H1 (cell line): ENCODE measurements around the gene SLC8A1. TPM values are rescaled to one million over a fixed set of nuclear protein-coding genes. Genes with fewer than 3 reads are reported as not detected.

Source experiments
- CTCF ChIA-PET: fragments of 300-600 bp; sonication (Branson Sonifier 250); formaldehyde crosslinking; loops from one replicate; lab custom pipeline; 2021; ENCODE audit not compliant: partially characterized antibody; lab: Charles Lee
- POLR2A ChIA-PET: fragments of 300-600 bp; sonication (Branson Sonifier 250); formaldehyde crosslinking; loops from one replicate; lab custom pipeline; 2021; ENCODE audit warnings: inconsistent platforms; ENCODE audit not compliant: partially characterized antibody; lab: Charles Lee
- DNase-seq, 2 experiments: peaks; one replicate each; pipeline versions ENCODE4 v3.0.0 to v3.0.0-alpha.2; 2010 to 2022; ENCODE audit warnings: low spot score in 2 of 2, low read depth in 1 of 2, mixed read lengths in 1 of 2
- FAIRE-seq: peaks from 2 replicates; lab custom pipeline; 2011; peaks lifted over from hg19 to GRCh38; lab: Jason Lieb, UNC
- H2AFZ ChIP-seq: 2 replicates; pipeline ENCODE4 v1.8.1; 2012; ENCODE audit warnings: low read length, inconsistent platforms
- H2AK5ac ChIP-seq: 2 replicates; pipeline ENCODE4 v1.6.1; 2013; ENCODE audit warnings: low read depth, low read length
- H2BK120ac ChIP-seq: replicated peaks from 2 replicates; pipeline ENCODE3; 2013; ENCODE audit warnings: low read depth, low read length, inconsistent platforms
- H2BK12ac ChIP-seq: 2 replicates; pipeline ENCODE4 v1.6.1; 2013; ENCODE audit warnings: low read depth, low read length
- H2BK15ac ChIP-seq: 2 replicates; pipeline ENCODE4 v1.6.1; 2013; ENCODE audit warnings: low read length
- H2BK20ac ChIP-seq: 2 replicates; pipeline ENCODE4 v1.6.1; 2013; ENCODE audit warnings: low read length
- H2BK5ac ChIP-seq: 2 replicates; pipeline ENCODE4 v1.6.1; 2013; ENCODE audit warnings: low read depth, low read length
- H3K14ac ChIP-seq: 2 replicates; pipeline ENCODE4 v1.6.1; 2013; ENCODE audit warnings: inconsistent platforms; ENCODE audit not compliant: insufficient read length
- H3K18ac ChIP-seq: 2 replicates; pipeline ENCODE4 v1.6.1; 2013; ENCODE audit warnings: low read length; ENCODE audit errors: extremely low read depth
- H3K23ac ChIP-seq: 2 replicates; pipeline ENCODE4 v1.6.1; 2013; ENCODE audit warnings: inconsistent platforms; ENCODE audit not compliant: insufficient read length
- H3K23me2 ChIP-seq: 2 replicates; pipeline ENCODE4 v1.6.1; 2013; ENCODE audit warnings: low read depth, low read length
- H3K27ac ChIP-seq: 2 replicates; pipeline ENCODE4 v1.6.1; 2011; ENCODE audit warnings: low read depth, low read length, inconsistent platforms
- H3K27me3 ChIP-seq, 4 experiments: replicated peaks in 1 of 4; 1 replicate in 1 of 4; 2 replicates in 3 of 4; pipeline versions ENCODE4 v1.6.1 to v1.8.1; 2011 to 2013; ENCODE audit warnings: low read length in 3 of 4, mild to moderate bottlenecking in 3 of 4, inconsistent platforms in 2 of 4, mixed read lengths in 2 of 4, moderate library complexity in 1 of 4; ENCODE audit not compliant: control insufficient read depth in 3 of 4, insufficient read depth in 3 of 4; ENCODE audit errors: extremely low read depth in 1 of 4
- H3K36me3 ChIP-seq, 4 experiments: 2 replicates each; pipeline versions ENCODE4 v1.6.1 to v1.8.1; 2011 to 2013; ENCODE audit warnings: mild to moderate bottlenecking in 4 of 4, low read length in 3 of 4, moderate library complexity in 2 of 4, control low read depth in 1 of 4, inconsistent platforms in 1 of 4; ENCODE audit not compliant: insufficient read depth in 4 of 4, control insufficient read depth in 2 of 4
- H3K4ac ChIP-seq: replicated peaks from 2 replicates; pipeline ENCODE3; 2013; ENCODE audit warnings: low read length, low read depth, mixed read lengths, inconsistent platforms; ENCODE audit not compliant: insufficient read length
- H3K4me1 ChIP-seq, 4 experiments: replicated peaks in 1 of 4; 1 replicate in 1 of 4; 2 replicates in 3 of 4; pipeline versions ENCODE4 v1.6.1 to v1.8.1; 2011 to 2013; ENCODE audit warnings: low read length in 3 of 4, inconsistent platforms in 2 of 4, mixed read lengths in 1 of 4; ENCODE audit not compliant: insufficient read depth in 4 of 4, control insufficient read depth in 3 of 4
- H3K4me2 ChIP-seq, 2 experiments: 2 replicates each; pipeline versions ENCODE4 v1.6.1 to v1.8.1; 2011 to 2013; ENCODE audit warnings: low read depth in 2 of 2, low read length in 2 of 2, control low read depth in 1 of 2, inconsistent platforms in 1 of 2, mild to moderate bottlenecking in 1 of 2; ENCODE audit not compliant: insufficient read depth in 1 of 2
- H3K4me3 ChIP-seq, 4 experiments: fragments of 200-600, 300-600 bp in 1 of 4; sonication (generic), shearing (Covaris generic), sonication (Bioruptor Twin) in 1 of 4; 2 replicates each; pipeline versions ENCODE4 v1.5.1 to v1.8.1; 2011 to 2016; ENCODE audit warnings: low read length in 4 of 4, low read depth in 3 of 4, control low read depth in 2 of 4, inconsistent platforms in 2 of 4, mild to moderate bottlenecking in 2 of 4, mixed read lengths in 1 of 4, moderate library complexity in 1 of 4; ENCODE audit not compliant: insufficient read depth in 2 of 4; ENCODE audit errors: extremely low read depth in 1 of 4
- H3K56ac ChIP-seq: replicated peaks from 2 replicates; pipeline ENCODE3; 2013; ENCODE audit warnings: low read depth, mild to moderate bottlenecking, mixed read lengths, low read length, inconsistent platforms; ENCODE audit not compliant: insufficient read length
- H3K79me1 ChIP-seq: 2 replicates; pipeline ENCODE4 v1.6.1; 2013; ENCODE audit warnings: low read depth, low read length, control low read depth
- H3K79me2 ChIP-seq, 2 experiments: 2 replicates each; pipeline versions ENCODE4 v1.6.1 to v1.8.1; 2012 to 2013; ENCODE audit warnings: low read length in 2 of 2, mild to moderate bottlenecking in 2 of 2, inconsistent platforms in 1 of 2; ENCODE audit not compliant: insufficient read depth in 2 of 2, control insufficient read depth in 1 of 2
- H3K9ac ChIP-seq, 4 experiments: replicated peaks in 1 of 4; 1 replicate in 1 of 4; 2 replicates in 3 of 4; pipeline versions ENCODE4 v1.6.1 to v1.8.1; 2011 to 2013; ENCODE audit warnings: low read depth in 3 of 4, low read length in 3 of 4, control low read depth in 2 of 4, mild to moderate bottlenecking in 2 of 4, moderate library complexity in 2 of 4, inconsistent platforms in 1 of 4; ENCODE audit errors: extremely low read depth in 1 of 4
- H3K9me3 ChIP-seq, 2 experiments: 2 replicates each; pipeline versions ENCODE4 v1.6.1 to v1.8.1; 2012 to 2013; ENCODE audit warnings: mild to moderate bottlenecking in 2 of 2, moderate library complexity in 2 of 2, control low read depth in 1 of 2, inconsistent platforms in 1 of 2, low read depth in 1 of 2, low read length in 1 of 2, mixed read lengths in 1 of 2; ENCODE audit not compliant: insufficient read depth in 2 of 2
- H4K20me1 ChIP-seq, 2 experiments: replicated peaks in 1 of 2; 2 replicates each; pipeline versions ENCODE3 to v1.8.1; 2011 to 2013; ENCODE audit warnings: inconsistent platforms in 2 of 2, low read length in 2 of 2, mild to moderate bottlenecking in 1 of 2; ENCODE audit not compliant: insufficient read depth in 2 of 2, control insufficient read depth in 1 of 2
- H4K5ac ChIP-seq: 2 replicates; pipeline ENCODE4 v1.6.1; 2013; ENCODE audit warnings: low read length, low read depth, mixed read lengths, inconsistent platforms; ENCODE audit not compliant: insufficient read length
- H4K8ac ChIP-seq: 2 replicates; pipeline ENCODE4 v1.8.0; 2013; ENCODE audit warnings: mild to moderate bottlenecking, moderate library complexity, low read length, inconsistent platforms; ENCODE audit not compliant: insufficient read depth; ENCODE audit errors: extremely low read depth
- H4K91ac ChIP-seq: replicated peaks from 2 replicates; pipeline ENCODE3; 2013; ENCODE audit warnings: low read length, mixed read lengths, inconsistent platforms; ENCODE audit not compliant: insufficient read length
- ASH2L ChIP-seq: fragments of 200-600, 300-600 bp; sonication (generic); IDR thresholded peaks from one replicate; pipeline ENCODE4 v1.7.1; 2017; ENCODE audit warnings: low read length
- CHD1 ChIP-seq: IDR thresholded peaks from 2 replicates; pipeline ENCODE4 v1.6.1; 2012; ENCODE audit warnings: low read depth, low read length, improper control_type of control experiment
- EGR1 ChIP-seq: IDR thresholded peaks from 2 replicates; pipeline ENCODE4 v1.6.1; 2011; ENCODE audit warnings: low read depth, low read length, borderline replicate concordance
- HDAC2 ChIP-seq, 2 experiments: fragments of 300-600 bp in 1 of 2; sonication (generic) in 1 of 2; IDR thresholded peaks; 2 replicates each; pipeline ENCODE4 v1.6.1; 2011 to 2012; ENCODE audit warnings: low read depth in 2 of 2, low read length in 2 of 2, mild to moderate bottlenecking in 2 of 2, moderate library complexity in 2 of 2, borderline replicate concordance in 1 of 2, inconsistent platforms in 1 of 2
- NANOG ChIP-seq: IDR thresholded peaks from 2 replicates; pipeline ENCODE4 v1.6.1; 2011; ENCODE audit warnings: low read length, low read depth, mild to moderate bottlenecking, inconsistent platforms; ENCODE audit not compliant: insufficient read depth, poor library complexity, severe bottlenecking
- NRF1 ChIP-seq: IDR thresholded peaks from 2 replicates; pipeline ENCODE4 v1.6.1; 2011; ENCODE audit warnings: mild to moderate bottlenecking, low read depth, low read length, improper control_type of control experiment
- POLR2A ChIP-seq, 2 experiments: IDR thresholded peaks; 1 replicate in 1 of 2; 2 replicates in 1 of 2; pipeline ENCODE4 v1.6.1; 2011; ENCODE audit warnings: low read depth in 2 of 2, low read length in 2 of 2, mild to moderate bottlenecking in 2 of 2; ENCODE audit errors: control extremely low read depth in 1 of 2
- POLR2AphosphoS5 ChIP-seq: IDR thresholded peaks from 2 replicates; pipeline ENCODE4 v1.6.1; 2011; ENCODE audit warnings: low read depth, low read length
- POU5F1 ChIP-seq: IDR thresholded peaks from 2 replicates; pipeline ENCODE4 v1.6.1; 2011; ENCODE audit warnings: low read depth, mild to moderate bottlenecking, low read length, moderate library complexity
- RFX5 ChIP-seq: IDR thresholded peaks from 2 replicates; pipeline ENCODE4 v1.6.1; 2011; ENCODE audit warnings: low read depth, low read length, improper control_type of control experiment, borderline replicate concordance
- SIRT6 ChIP-seq: IDR thresholded peaks from one replicate; pipeline ENCODE4 v1.7.1; 2012; ENCODE audit warnings: low read length, inconsistent platforms
- SP4 ChIP-seq: IDR thresholded peaks from 2 replicates; pipeline ENCODE4 v1.6.1; 2012; ENCODE audit warnings: low read length, inconsistent platforms
- TAF7 ChIP-seq: optimal IDR thresholded peaks from 2 replicates; pipeline ENCODE3; 2011; ENCODE audit warnings: low read depth, mild to moderate bottlenecking, inconsistent platforms, low read length, moderate library complexity, borderline replicate concordance
- WGBS, 2 experiments: shearing (Covaris generic) in 1 of 2; methylation state at CpG; one replicate each; pipeline versions ENCODE4 v1.1.6 to v1.1.7; 2013 to 2015; ENCODE audit warnings: low lambda C conversion rate in 2 of 2, mixed read lengths in 2 of 2, inconsistent platforms in 1 of 2, low coverage in 1 of 2, missing lambda C conversion rate in 1 of 2; ENCODE audit not compliant: insufficient replicate concordance in 2 of 2, insufficient coverage in 1 of 2, insufficient read length in 1 of 2; ENCODE audit errors: extremely low coverage in 1 of 2, missing lambda C conversion rate in 1 of 2; 5-methylcytosine and 5-hydroxymethylcytosine counted together
- polyA plus RNA-seq, 7 experiments: library from polyadenylated mRNA; depleted of rRNA in 3 of 7; stranded (reverse) in 5 of 7; unstranded in 2 of 7; fragments of >200 nt in 5 of 7; fragments of 200-250 nt in 2 of 7; gene quantifications; 1 replicate in 5 of 7; 2 replicates in 1 of 7; 4 replicates in 1 of 7; pipeline versions ENCODE4 v1.2.1 to v1.2.3, GENCODE V29; 2011 to 2013; ENCODE audit warnings: missing spikeins in 2 of 7, mixed read lengths in 2 of 7
- total RNA-seq: library from RNA; stranded (reverse); fragmentation: NEBNext Ultra II Directional; extraction: Animal tissue kit (Norgen Biotek cat#: 25700); gene quantifications from 2 replicates; pipeline ENCODE4 v1.2.1, GENCODE V29; 2021
- TF ChIP-seq, protein P1 (sequence below): IDR thresholded peaks from 2 replicates; pipeline ENCODE4 v1.6.1; 2011; ENCODE audit warnings: low read length, improper control_type of control experiment

Gene SLC8A1
- total and polyA plus RNA-seq, 2 of the 8 experiments (the other 6 are each of a cell fraction or from before 2014, with no cell fraction given), result 0.68 to 3.6 TPM

GRCh38 chr2:40173276-40173675, 278.6 kb downstream of the SLC8A1 start:
- Histone ChIP-seq H3K14ac (no peak overlapping the region), H3K56ac (no peak overlapping the region), H2BK12ac (no peak overlapping the region), H3K23me2 (no peaks in the 10 kb centered on the region), H3K79me2 (no peaks in the 10 kb centered on the region), H2BK20ac (no peak overlapping the region), H2AK5ac (no peak overlapping the region), H4K91ac (no peak overlapping the region), H3K18ac (no peak overlapping the region), H2AFZ (no peak overlapping the region), H3K27ac (no peak overlapping the region), H3K4me2 (no peak overlapping the region), H2BK5ac (no peak overlapping the region), H4K20me1 (no peaks in the 10 kb centered on the region), H2BK120ac (no peak overlapping the region), H3K4me3 (no peak overlapping the region), H3K23ac (no peak overlapping the region), H3K4ac (no peak overlapping the region), H3K9ac (no peak overlapping the region), H3K9me3 (no peaks in the 10 kb centered on the region), H3K36me3 (no peaks in the 10 kb centered on the region), H3K79me1 (no peaks in the 10 kb centered on the region), H2BK15ac (no peak overlapping the region), H3K27me3 (no peaks in the 10 kb centered on the region), H4K5ac (no peak overlapping the region), H4K8ac (no peak overlapping the region), H3K4me1 (no peaks in the 10 kb centered on the region)
- 53% methylated on average over 2 of the region's 2 CpGs; no CpG with 5 or more reads in 1 of the 2 experiments for WGBS, 2 experiments
- CTCF ChIA-PET, result no interaction called here
- DNase-seq, result no peak
- no peak for FAIRE-seq
- POLR2A ChIA-PET, result no interaction called here
- TF ChIP-seq POLR2AphosphoS5 (no peak), SIRT6 (no peak), SP4 (no peak), ASH2L (no peak), TAF7 (no peak), HDAC2 (IDR thresholded peaks at IDR 0.05; ENCODE audit: borderline replicate concordance in 1 of 2, low read depth in 2 of 2, low read length in 2 of 2) (no peak), EGR1 (no peak), NANOG (no peak), CHD1 (no peak), POU5F1 (no peak), POLR2A (IDR thresholded peaks at IDR 0.05; ENCODE audit: control extremely low read depth in 1 of 2, low read depth in 2 of 2, low read length in 2 of 2) (no peak), RFX5 (no peak), NRF1 (no peak)
- TF ChIP-seq, protein P1, sequence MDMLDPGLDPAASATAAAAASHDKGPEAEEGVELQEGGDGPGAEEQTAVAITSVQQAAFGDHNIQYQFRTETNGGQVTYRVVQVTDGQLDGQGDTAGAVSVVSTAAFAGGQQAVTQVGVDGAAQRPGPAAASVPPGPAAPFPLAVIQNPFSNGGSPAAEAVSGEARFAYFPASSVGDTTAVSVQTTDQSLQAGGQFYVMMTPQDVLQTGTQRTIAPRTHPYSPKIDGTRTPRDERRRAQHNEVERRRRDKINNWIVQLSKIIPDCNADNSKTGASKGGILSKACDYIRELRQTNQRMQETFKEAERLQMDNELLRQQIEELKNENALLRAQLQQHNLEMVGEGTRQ, result no peak
